HCEC 1CT (cell line): ENCODE measurements around the gene ITGB1BP1.
A peak's percentile ranks its signal among the peaks of the same experiment; 100 is the strongest.

ENCODE experiments used
- DNase-seq: peaks from one replicate; pipeline ENCODE4 v3.0.0-alpha.2; 2017

ITGB1BP1 gene

GRCh38 chr2:9377461-9378097 lies 45.7 kb downstream of the ITGB1BP1 start:
- no peak for DNase-seq

- DNase-seq, result no peak
These were observed 47.4 kb downstream of the ITGB1BP1 start for GRCh38 chr2:9375857-9376428.

- no peak for DNase-seq
These were observed 49.1 kb downstream of the ITGB1BP1 start for GRCh38 chr2:9374071-9374730.

GRCh38 chr2:9373476-9373875 lies 49.9 kb downstream of the ITGB1BP1 start:
- no peak for DNase-seq

- DNase-seq, result no peak
These were observed 50.3 kb downstream of the ITGB1BP1 start for GRCh38 chr2:9373047-9373446.

- no peak for DNase-seq
These were observed 52.6 kb downstream of the ITGB1BP1 start for GRCh38 chr2:9370746-9371145.

GRCh38 chr2:9366026-9366425 lies 57.3 kb downstream of the ITGB1BP1 start:
- no peak for DNase-seq

GRCh38 chr2:9365498-9366019 lies 57.8 kb downstream of the ITGB1BP1 start:
- DNase-seq, result no peak

GRCh38 chr2:9364791-9365497 lies 58.4 kb downstream of the ITGB1BP1 start:
- DNase-seq, result no peak

GRCh38 chr2:9364373-9364772 lies 59.0 kb downstream of the ITGB1BP1 start:
- no peak for DNase-seq

- DNase-seq, result peak; percentile 54
These were observed 62.6 kb downstream of the ITGB1BP1 start for GRCh38 chr2:9360701-9361100.

- DNase-seq, result no peak
These were observed 63.2 kb downstream of the ITGB1BP1 start for GRCh38 chr2:9360110-9360509.

GRCh38 chr2:9359463-9359862 lies 63.9 kb downstream of the ITGB1BP1 start:
- no peak for DNase-seq

GRCh38 chr2:9358846-9359245 lies 64.5 kb downstream of the ITGB1BP1 start:
- DNase-seq, result no peak

GRCh38 chr2:9356261-9356660 lies 67.1 kb downstream of the ITGB1BP1 start:
- no peak for DNase-seq

GRCh38 chr2:9355716-9356115 lies 67.6 kb downstream of the ITGB1BP1 start:
- no peak for DNase-seq

GRCh38 chr2:9355270-9355669 lies 68.1 kb downstream of the ITGB1BP1 start:
- no peak for DNase-seq

GRCh38 chr2:9354318-9354717 lies 69.0 kb downstream of the ITGB1BP1 start:
- DNase-seq, result no peak
